Fibroblast of mammary gland (primary cell): Measurements from ENCODE around the gene PIKFYVE.

ENCODE experiments used
- DNase-seq: peaks from one replicate; pipeline ENCODE4 v3.0.0-alpha.2; 2010; ENCODE audit warnings: low read depth
- H3K4me3 ChIP-seq: 2 replicates; pipeline ENCODE4 v1.5.1; 2011; ENCODE audit warnings: low read depth, mild to moderate bottlenecking, low read length, moderate library complexity; ENCODE audit not compliant: control insufficient read depth
- CTCF ChIP-seq: conservative IDR thresholded peaks from 2 replicates; pipeline ENCODE4 v1.5.1; 2011; ENCODE audit warnings: low read depth, low read length, inconsistent platforms; ENCODE audit not compliant: control insufficient read depth, insufficient read depth

PIKFYVE gene

GRCh38 chr2:208297961-208298360 is 31.9 kb downstream of the PIKFYVE start:
- TF ChIP-seq CTCF = no peak
- DNase-seq = no peak
- no peak overlapping the region for H3K4me3 ChIP-seq

GRCh38 chr2:208300847-208301618 is 35.0 kb downstream of the PIKFYVE start:
- DNase-seq = no peak
- no peak for TF ChIP-seq CTCF
- H3K4me3 ChIP-seq = no peak overlapping the region

- DNase-seq = no peak
- no peak overlapping the region for H3K4me3 ChIP-seq
- no peak for TF ChIP-seq CTCF
Measured at GRCh38 chr2:208304157-208304556, 38.1 kb downstream of the PIKFYVE start.

- DNase-seq = no peak
- no peak for TF ChIP-seq CTCF
Measured at GRCh38 chr2:208304695-208305094, 38.6 kb downstream of the PIKFYVE start.

GRCh38 chr2:208306291-208306690 is 40.2 kb downstream of the PIKFYVE start:
- TF ChIP-seq CTCF = no peak
- no peak overlapping the region for H3K4me3 ChIP-seq
- DNase-seq = peak; percentile 62

More at GRCh38 chr2:208304695-208305094, 38.6 kb downstream of the PIKFYVE start:
- no peak overlapping the region for H3K4me3 ChIP-seq

- no peak overlapping the region for H3K4me3 ChIP-seq
- DNase-seq = no peak
- no peak for TF ChIP-seq CTCF
Measured at GRCh38 chr2:208311321-208311720, 45.3 kb downstream of the PIKFYVE start.
